ENCODE data around the gene ZSWIM3.
"Not testable (repeated sequence)": the region's sequence is repeated elsewhere in the genome, so short reads cannot be mapped to it uniquely, and the experiment has no call there.

The ZSWIM3 gene

GRCh38 chr20:45826381-45827019, 30.9 kb upstream of the ZSWIM3 start:
- DNase-seq (ENCODE audit: extremely low read depth, low read depth), result no peak
- TF ChIP-seq, protein P1, sequence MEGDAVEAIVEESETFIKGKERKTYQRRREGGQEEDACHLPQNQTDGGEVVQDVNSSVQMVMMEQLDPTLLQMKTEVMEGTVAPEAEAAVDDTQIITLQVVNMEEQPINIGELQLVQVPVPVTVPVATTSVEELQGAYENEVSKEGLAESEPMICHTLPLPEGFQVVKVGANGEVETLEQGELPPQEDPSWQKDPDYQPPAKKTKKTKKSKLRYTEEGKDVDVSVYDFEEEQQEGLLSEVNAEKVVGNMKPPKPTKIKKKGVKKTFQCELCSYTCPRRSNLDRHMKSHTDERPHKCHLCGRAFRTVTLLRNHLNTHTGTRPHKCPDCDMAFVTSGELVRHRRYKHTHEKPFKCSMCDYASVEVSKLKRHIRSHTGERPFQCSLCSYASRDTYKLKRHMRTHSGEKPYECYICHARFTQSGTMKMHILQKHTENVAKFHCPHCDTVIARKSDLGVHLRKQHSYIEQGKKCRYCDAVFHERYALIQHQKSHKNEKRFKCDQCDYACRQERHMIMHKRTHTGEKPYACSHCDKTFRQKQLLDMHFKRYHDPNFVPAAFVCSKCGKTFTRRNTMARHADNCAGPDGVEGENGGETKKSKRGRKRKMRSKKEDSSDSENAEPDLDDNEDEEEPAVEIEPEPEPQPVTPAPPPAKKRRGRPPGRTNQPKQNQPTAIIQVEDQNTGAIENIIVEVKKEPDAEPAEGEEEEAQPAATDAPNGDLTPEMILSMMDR (IDR thresholded peaks at IDR 0.05; ENCODE audit: low read depth, low read length), result no peak

DNA sequence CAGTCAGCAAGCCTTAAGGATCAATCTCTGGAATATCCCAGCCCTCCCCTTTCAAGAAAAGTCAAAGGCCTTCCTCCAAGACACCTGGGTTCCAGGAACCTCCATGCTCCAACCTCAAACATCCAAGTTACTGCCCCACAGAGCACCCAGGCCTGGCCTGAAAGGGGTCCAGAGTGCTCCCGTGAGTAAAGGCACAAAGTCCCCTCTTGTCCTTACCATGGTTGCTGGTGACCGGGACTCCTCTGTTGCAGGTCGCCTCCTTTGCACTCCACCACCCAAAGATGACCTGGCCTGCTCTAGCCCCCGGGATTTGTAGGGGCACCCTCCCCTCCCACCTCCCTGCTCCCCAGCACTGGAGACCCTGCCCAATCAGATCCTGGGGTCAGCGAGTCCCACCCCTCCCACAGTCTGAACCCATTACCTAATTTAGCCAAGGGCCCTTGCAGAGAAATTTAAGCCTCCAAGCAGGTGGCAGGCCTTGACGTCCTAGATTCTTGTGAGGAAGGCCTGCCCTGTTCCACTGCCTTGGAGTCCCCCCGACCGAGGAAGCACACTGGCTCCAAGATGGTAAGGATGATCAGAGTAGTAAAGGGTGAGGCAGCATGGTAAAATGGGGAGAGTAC, 30.3 kb upstream of the ZSWIM3 start, which contains the start of gene TNNC2:
TNNC2 (minus strand) TSS at position 283 of the 623 bp plus-strand sequence; CDS start at position 219, 64 bp downstream.
- TF ChIP-seq, protein P1 (IDR thresholded peaks at IDR 0.05; ENCODE audit: low read depth, low read length), result no peak
- no peak for DNase-seq (ENCODE audit: extremely low read depth, low read depth)

- no peak for DNase-seq (ENCODE audit: extremely low read depth, low read depth)
- TF ChIP-seq, protein P1 (IDR thresholded peaks at IDR 0.05; ENCODE audit: low read depth, low read length), result no peak
Observed at GRCh38 chr20:45827712-45828111, 29.7 kb upstream of the ZSWIM3 start.

- TF ChIP-seq, protein P1 (IDR thresholded peaks at IDR 0.05; ENCODE audit: low read depth, low read length), result no peak
Observed at GRCh38 chr20:45828589-45828988, 28.8 kb upstream of the ZSWIM3 start.

GRCh38 chr20:45829673-45830106, 27.7 kb upstream of the ZSWIM3 start:
- not testable (repeated sequence) for DNase-seq (ENCODE audit: extremely low read depth, low read depth)

More at GRCh38 chr20:45828589-45828988, 28.8 kb upstream of the ZSWIM3 start:
- DNase-seq (ENCODE audit: extremely low read depth, low read depth), result no peak

DNA sequence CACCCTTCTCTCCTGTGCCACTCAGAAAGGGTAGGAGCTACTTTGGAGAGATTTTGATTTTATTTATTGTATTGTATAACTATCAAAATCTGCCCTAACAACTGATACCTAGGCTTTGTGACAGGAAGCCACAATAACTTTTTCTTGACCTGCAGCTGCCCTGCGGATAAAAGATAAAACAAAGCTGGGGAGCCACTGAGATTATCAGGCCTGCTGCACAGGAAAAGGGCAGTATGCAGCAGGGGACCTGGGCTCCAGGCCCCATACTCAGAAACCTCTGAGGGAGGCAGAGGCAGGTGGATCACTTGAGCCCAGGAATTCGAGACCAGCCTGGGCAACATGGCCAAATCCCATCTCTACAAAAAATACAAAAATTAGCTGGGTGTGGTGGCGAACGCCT, 24.8 kb upstream of the ZSWIM3 start:
- TF ChIP-seq, protein P1 (IDR thresholded peaks at IDR 0.05; ENCODE audit: low read depth, low read length), result no peak

DNA sequence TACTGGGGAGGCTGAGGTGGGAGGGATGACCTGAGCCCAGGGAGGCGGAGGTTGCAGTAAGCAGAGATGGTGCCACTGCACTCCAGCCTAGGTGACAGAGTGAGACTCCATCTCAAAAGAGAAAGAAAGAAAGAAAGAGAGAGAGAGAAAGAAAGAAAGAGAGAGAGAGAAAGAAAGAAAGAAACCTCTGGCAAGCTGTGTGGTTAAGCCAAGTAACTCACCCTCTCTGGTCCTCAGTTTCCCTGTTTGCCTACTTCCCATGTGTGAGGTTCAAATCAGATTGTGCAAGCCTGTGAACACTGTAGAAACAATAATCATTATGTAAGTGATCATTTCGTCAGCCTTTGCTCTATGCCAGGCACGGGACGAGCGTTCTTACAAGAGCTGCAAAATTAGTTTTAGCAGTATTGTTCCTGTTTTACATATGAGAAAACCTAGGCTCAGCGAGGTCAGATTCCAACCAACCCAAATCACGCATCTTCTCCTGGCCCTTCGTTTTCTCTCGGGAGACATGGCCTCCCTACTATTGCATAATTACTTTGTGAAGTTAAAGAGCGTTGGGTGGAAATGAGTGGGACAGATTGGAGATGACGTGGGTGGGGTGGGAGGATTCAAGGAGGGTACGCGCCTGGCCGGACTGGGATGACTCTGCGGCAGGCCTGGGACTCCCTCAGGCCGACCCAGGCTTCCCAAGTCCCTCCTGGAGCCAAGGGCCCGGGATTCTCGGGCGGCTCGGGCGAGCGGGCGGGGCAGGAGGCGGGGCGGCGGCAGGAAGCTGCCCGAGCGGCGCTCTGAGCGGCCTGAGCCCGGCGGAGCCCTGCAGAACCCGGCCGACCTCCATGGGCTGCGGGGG, 24.2 kb upstream of the ZSWIM3 start, which contains the start of gene SNX21:
SNX21 (plus strand) TSS at position 770 of the 853 bp plus-strand sequence. CDS start 121 bp downstream, outside the sequence.
- TF ChIP-seq, protein P1 (IDR thresholded peaks at IDR 0.05; ENCODE audit: low read depth, low read length), result no peak
- peak; percentile 84 for DNase-seq (ENCODE audit: extremely low read depth, low read depth)

More for the DNA sequence above, 24.8 kb upstream of the ZSWIM3 start:
- no peak for DNase-seq (ENCODE audit: extremely low read depth, low read depth)
